K562 (cell line): ENCODE results near the gene POLA1. TPM values are rescaled to one million over a fixed set of nuclear protein-coding genes. Genes with fewer than 3 reads are reported as not detected.
A peak's percentile ranks its signal among the peaks of the same experiment; 100 is the strongest.

Experiments
- ATAC-seq: fragments of 200-7000 bp; cut with Tn5 transposase; 3 replicates; pipeline ENCODE4 v1.9.1; 2020; ENCODE audit warnings: moderate library complexity
- BruUV-seq: library from RNA; stranded (reverse); fragments of 400-500 nt; replicated peaks from 2 replicates; lab custom pipeline; 2021; lab: Mats Ljungman, UMichigan
- CTCF ChIA-PET: fragments of 300-600 bp; formaldehyde crosslinking; extraction: SDS; loops from one replicate; lab custom pipeline; 2021; ENCODE audit warnings: low intra/inter-chr PET ratio; lab: Yijun Ruan, JAX
- POLR2A ChIA-PET: fragments of 300-600, 350-650 bp; sonication (Branson Sonifier 250); formaldehyde crosslinking; extraction: SDS; loops from one replicate; lab custom pipeline; 2021; ENCODE audit warnings: antibody characterized with exemption, inconsistent platforms; lab: Yijun Ruan, JAX
- DNase-seq, 4 experiments: peaks; one replicate each; pipeline versions ENCODE4 v3.0.0 to v3.0.0-alpha.2; 2011 to 2018; ENCODE audit warnings: low spot score in 3 of 4, mixed read lengths in 3 of 4; ENCODE audit errors: extremely low read depth in 1 of 4
- FAIRE-seq: peaks from 2 replicates; lab custom pipeline; 2011; peaks lifted over from hg19 to GRCh38; lab: Jason Lieb, UNC
- H2AFZ ChIP-seq: 2 replicates; pipeline ENCODE4 v1.6.0; 2011; ENCODE audit warnings: low read depth, low read length, control low read depth, inconsistent platforms
- H3K27ac ChIP-seq: fragments of 200-600 bp; 3 replicates; pipeline ENCODE4 v1.8.0; 2011; ENCODE audit warnings: low read depth, mild to moderate bottlenecking, control low read depth, inconsistent platforms, low read length, moderate library complexity, mixed read lengths; ENCODE audit errors: extremely low read depth
- H3K27me3 ChIP-seq, 2 experiments: fragments of 300-600 bp in 1 of 2; 2 replicates in 1 of 2; 3 replicates in 1 of 2; pipeline versions ENCODE4 v1.6.0 to v1.8.0; 2011; ENCODE audit warnings: inconsistent platforms in 2 of 2, low read length in 2 of 2, mild to moderate bottlenecking in 1 of 2, mixed read lengths in 1 of 2, moderate library complexity in 1 of 2; ENCODE audit not compliant: control insufficient read depth in 2 of 2, insufficient read depth in 2 of 2
- H3K36me3 ChIP-seq: fragments of 300-600 bp; 3 replicates; pipeline ENCODE4 v1.8.0; 2011; ENCODE audit warnings: mild to moderate bottlenecking, low read length, inconsistent platforms; ENCODE audit not compliant: control insufficient read depth, insufficient read depth
- H3K4me1 ChIP-seq, 2 experiments: fragments of 200-600 bp in 1 of 2; replicated peaks in 1 of 2; 2 replicates in 1 of 2; 3 replicates in 1 of 2; pipeline versions ENCODE4 v1.5.1 to v1.8.0; 2011; ENCODE audit warnings: inconsistent platforms in 2 of 2, low read length in 2 of 2, mild to moderate bottlenecking in 1 of 2, mixed read lengths in 1 of 2, moderate library complexity in 1 of 2; ENCODE audit not compliant: control insufficient read depth in 2 of 2, insufficient read depth in 2 of 2
- H3K4me2 ChIP-seq: 2 replicates; pipeline ENCODE4 v1.6.1; 2011; ENCODE audit warnings: low read length, control low read depth, inconsistent platforms, mixed read lengths; ENCODE audit not compliant: insufficient read depth
- H3K4me3 ChIP-seq: fragments of 200-600 bp; sonication (generic), shearing (Covaris generic); 2 replicates; pipeline ENCODE4 v1.5.1; 2016; ENCODE audit warnings: control low read depth, inconsistent platforms
- H3K79me2 ChIP-seq: fragments of 200-600 bp; 3 replicates; pipeline ENCODE4 v1.8.0; 2011; ENCODE audit warnings: low read length, inconsistent platforms; ENCODE audit not compliant: control insufficient read depth, insufficient read depth
- H3K9ac ChIP-seq, 2 experiments: 2 replicates each; pipeline versions ENCODE4 v1.6.0 to v1.6.1; 2011; ENCODE audit warnings: low read depth in 2 of 2, low read length in 2 of 2, control low read depth in 1 of 2, inconsistent platforms in 1 of 2, mild to moderate bottlenecking in 1 of 2, mixed read lengths in 1 of 2; ENCODE audit not compliant: insufficient read depth in 1 of 2
- H3K9me1 ChIP-seq: one replicate; pipeline ENCODE4 v1.6.0; 2011; ENCODE audit warnings: inconsistent platforms, mild to moderate bottlenecking, low read length, moderate library complexity; ENCODE audit not compliant: control insufficient read depth, insufficient read depth
- H3K9me3 ChIP-seq: replicated peaks from 2 replicates; pipeline ENCODE4 v1.5.1; 2011; ENCODE audit warnings: low read depth, low read length, inconsistent platforms; ENCODE audit not compliant: control insufficient read depth, insufficient read depth
- H4K20me1 ChIP-seq: replicated peaks from 2 replicates; pipeline ENCODE4 v1.6.1; 2011; ENCODE audit warnings: low read length, inconsistent platforms, mixed read lengths; ENCODE audit not compliant: control insufficient read depth, insufficient read depth
- ARID1B ChIP-seq: fragments of 450-650 bp; IDR thresholded peaks from 2 replicates; pipeline ENCODE4 v1.6.1; 2016; ENCODE audit warnings: antibody characterized with exemption, mild to moderate bottlenecking, inconsistent platforms
- CBFA2T3 ChIP-seq: fragments of 450-650 bp; IDR thresholded peaks from 2 replicates; pipeline ENCODE4 v1.6.1; 2017
- CBX1 ChIP-seq: sonication (generic); IDR thresholded peaks from 2 replicates; pipeline ENCODE4 v1.6.1; 2016; ENCODE audit warnings: antibody characterized with exemption, low read depth, mild to moderate bottlenecking
- DNMT1 ChIP-seq: fragments of 450-650 bp; IDR thresholded peaks from 2 replicates; pipeline ENCODE4 v1.6.1; 2016; ENCODE audit warnings: antibody characterized with exemption, mild to moderate bottlenecking
- GATA2 ChIP-seq: sonication (generic); formaldehyde crosslinking; IDR thresholded peaks from 2 replicates; pipeline ENCODE4 v1.4.0; 2020; ENCODE audit warnings: mild to moderate bottlenecking, missing genetic modification reagents
- HDAC6 ChIP-seq: IDR thresholded peaks from 2 replicates; pipeline ENCODE4 v1.6.1; 2012; ENCODE audit warnings: low read depth, mild to moderate bottlenecking, control low read depth, inconsistent platforms, low read length, moderate library complexity
- MEF2D ChIP-seq: conservative IDR thresholded peaks from 2 replicates; pipeline ENCODE4 v1.6.1; 2016; ENCODE audit warnings: low read depth, missing genetic modification characterization, missing compliant biosample characterization
- PHF8 ChIP-seq: fragments of 200-600 bp; sonication (generic); IDR thresholded peaks from 2 replicates; pipeline ENCODE4 v1.6.1; 2012; ENCODE audit warnings: mixed run types, mild to moderate bottlenecking, inconsistent platforms, low read length, moderate library complexity, borderline replicate concordance
- SMARCA5 ChIP-seq: fragments of 450-650 bp; IDR thresholded peaks from 2 replicates; pipeline ENCODE4 v1.6.1; 2016
- SRSF7 ChIP-seq: fragments of 200-400 bp; formaldehyde crosslinking; optimal IDR thresholded peaks from 2 replicates; pipeline ENCODE3; 2017; ENCODE audit warnings: mild to moderate bottlenecking, low read depth, low read length
- TCF7 ChIP-seq: sonication (generic); IDR thresholded peaks from 2 replicates; pipeline ENCODE4 v1.6.1; 2016; ENCODE audit warnings: antibody characterized with exemption, borderline replicate concordance
- ZSCAN32 ChIP-seq: fragments of 450-650 bp; formaldehyde crosslinking; IDR thresholded peaks from 2 replicates; pipeline ENCODE4 v1.4.0; 2020; ENCODE audit warnings: mild to moderate bottlenecking, moderate library complexity
- WGBS: fragments of 100-300 bp; shearing (Covaris generic); methylation state at CpG from one replicate; pipeline ENCODE4 v1.1.6; 2016; ENCODE audit warnings: low coverage, mixed read lengths; ENCODE audit not compliant: insufficient coverage; ENCODE audit errors: missing lambda C conversion rate; 5-methylcytosine and 5-hydroxymethylcytosine counted together
- in situ Hi-C: fragments of 300-500 bp; cut with MboI; formaldehyde crosslinking; loops from 4 replicates; pipeline ENCODE4 v1.15.0; 2018; ENCODE audit warnings: inconsistent platforms, mixed read lengths
- intact Hi-C: fragments of 100-400 bp; cut with micrococcal nuclease; formaldehyde crosslinking; loops from 2 replicates; pipeline ENCODE4 v1.14.2; 2022
- polyA plus RNA-seq, 8 experiments: library from polyadenylated mRNA; depleted of rRNA in 4 of 8; stranded (reverse) in 5 of 8; unstranded in 3 of 8; fragments of >200 nt; fragmentation: Nextera tagmentation in 2 of 8; fragmentation: Illumina TruSeq in 1 of 8; extraction: Ambion mirVana in 2 of 8; extraction: Trizol in 1 of 8; gene quantifications; 2 replicates each; pipeline versions ENCODE4 v1.2.1 to v1.2.3, GENCODE V29; 2011 to 2014; ENCODE audit warnings: inconsistent platforms in 1 of 8, missing spikeins in 1 of 8
- total RNA-seq, 7 experiments: library from RNA; depleted of rRNA in 6 of 7; stranded (reverse); fragments of >200 nt in 6 of 7; fragmentation: Illumina TruSeq in 2 of 7; extraction: Trizol in 2 of 7; gene quantifications; 2 replicates each; pipeline versions ENCODE4 v1.2.1 to v1.2.3, GENCODE V29; 2011 to 2021; ENCODE audit warnings: low replicate concordance in 1 of 7
- TF ChIP-seq, protein P1 (sequence below): sonication (generic); formaldehyde crosslinking; IDR thresholded peaks from 2 replicates; pipeline ENCODE4 v1.8.0; 2022; ENCODE audit warnings: missing genetic modification reagents, mild to moderate bottlenecking, borderline replicate concordance
- TF ChIP-seq, protein P2 (sequence below), 2 experiments: fragments of 450-650 bp; IDR thresholded peaks; 2 replicates each; pipeline ENCODE4 v1.6.1; 2016; ENCODE audit warnings: mild to moderate bottlenecking in 2 of 2, borderline replicate concordance in 1 of 2, low read depth in 1 of 2, moderate library complexity in 1 of 2

Gene POLA1
- total and polyA plus RNA-seq, 9 of the 15 experiments (the other 6 are each of a cell fraction or from before 2014, with no cell fraction given), result 8.6 to 48.4 (median 27.4) TPM

DNA sequence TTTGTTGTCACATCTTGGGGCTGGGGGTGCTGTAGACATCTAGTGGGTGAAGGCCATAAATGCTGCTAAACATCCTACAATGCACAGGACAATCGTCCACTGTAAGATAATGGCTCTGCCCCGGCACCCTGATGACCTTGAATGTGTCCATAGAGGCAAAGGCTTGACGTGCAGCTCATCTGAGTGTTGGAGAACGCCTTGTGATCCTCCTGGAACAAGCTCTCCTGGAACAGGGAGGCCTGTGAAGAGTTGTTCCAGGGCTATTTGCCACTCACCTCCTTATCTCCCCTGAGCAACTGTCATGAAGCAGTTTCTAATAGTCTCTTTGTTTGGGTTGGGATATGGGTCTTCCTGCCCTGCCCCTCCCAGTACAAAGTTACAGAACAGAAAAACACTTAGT lies 31.4 kb upstream of the POLA1 start:
- Histone ChIP-seq H3K9me1 (no peaks in the 10 kb centered on the region), H2AFZ (peak overlapping the region; percentile 68; the same call in 1 of the 2 replicates), H3K4me2 (peak overlapping the region; percentile 24; the same call in 1 of the 2 replicates), H3K4me3 (no peak overlapping the region), H3K79me2 (no peaks in the 10 kb centered on the region), H3K27ac (no peak overlapping the region), H4K20me1 (no peaks in the 10 kb centered on the region), H3K4me1 (no peaks in the 10 kb centered on the region; a peak in 1 of 5 replicates), H3K9ac (no peak overlapping the region), H3K36me3 (no peaks in the 10 kb centered on the region), H3K9me3 (no peaks in the 10 kb centered on the region), H3K27me3 (no peaks in the 10 kb centered on the region)
- no TSS peak for BruUV-seq
- intact Hi-C loops (no loop called here), in situ Hi-C loops (no loop called here)
- FAIRE-seq (peak; percentile 6), DNase-seq (peak in 2 of 4 experiments; percentile 17 to 27), ATAC-seq (peak; percentile 70)
- ChIA-PET POLR2A (interaction anchor here (1.0 to 1.1 kb wide), 2 partner anchors 12 to 30 kb away, joined by 3 read pairs; no protein-coding TSS in a partner anchor), CTCF (no interaction called here)
- WGBS, result 2% methylated on average over 4 of the region's 4 CpGs
- no peak for TF ChIP-seq SRSF7
- no peak for TF ChIP-seq SMARCA5
- no peak for TF ChIP-seq ZSCAN32
- no peak for TF ChIP-seq MEF2D (tag)
- TF ChIP-seq, protein P1, sequence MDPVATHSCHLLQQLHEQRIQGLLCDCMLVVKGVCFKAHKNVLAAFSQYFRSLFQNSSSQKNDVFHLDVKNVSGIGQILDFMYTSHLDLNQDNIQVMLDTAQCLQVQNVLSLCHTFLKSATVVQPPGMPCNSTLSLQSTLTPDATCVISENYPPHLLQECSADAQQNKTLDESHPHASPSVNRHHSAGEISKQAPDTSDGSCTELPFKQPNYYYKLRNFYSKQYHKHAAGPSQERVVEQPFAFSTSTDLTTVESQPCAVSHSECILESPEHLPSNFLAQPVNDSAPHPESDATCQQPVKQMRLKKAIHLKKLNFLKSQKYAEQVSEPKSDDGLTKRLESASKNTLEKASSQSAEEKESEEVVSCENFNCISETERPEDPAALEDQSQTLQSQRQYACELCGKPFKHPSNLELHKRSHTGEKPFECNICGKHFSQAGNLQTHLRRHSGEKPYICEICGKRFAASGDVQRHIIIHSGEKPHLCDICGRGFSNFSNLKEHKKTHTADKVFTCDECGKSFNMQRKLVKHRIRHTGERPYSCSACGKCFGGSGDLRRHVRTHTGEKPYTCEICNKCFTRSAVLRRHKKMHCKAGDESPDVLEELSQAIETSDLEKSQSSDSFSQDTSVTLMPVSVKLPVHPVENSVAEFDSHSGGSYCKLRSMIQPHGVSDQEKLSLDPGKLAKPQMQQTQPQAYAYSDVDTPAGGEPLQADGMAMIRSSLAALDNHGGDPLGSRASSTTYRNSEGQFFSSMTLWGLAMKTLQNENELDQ (CRISPR knock-in tag), result no peak
- TF ChIP-seq, protein P2, sequence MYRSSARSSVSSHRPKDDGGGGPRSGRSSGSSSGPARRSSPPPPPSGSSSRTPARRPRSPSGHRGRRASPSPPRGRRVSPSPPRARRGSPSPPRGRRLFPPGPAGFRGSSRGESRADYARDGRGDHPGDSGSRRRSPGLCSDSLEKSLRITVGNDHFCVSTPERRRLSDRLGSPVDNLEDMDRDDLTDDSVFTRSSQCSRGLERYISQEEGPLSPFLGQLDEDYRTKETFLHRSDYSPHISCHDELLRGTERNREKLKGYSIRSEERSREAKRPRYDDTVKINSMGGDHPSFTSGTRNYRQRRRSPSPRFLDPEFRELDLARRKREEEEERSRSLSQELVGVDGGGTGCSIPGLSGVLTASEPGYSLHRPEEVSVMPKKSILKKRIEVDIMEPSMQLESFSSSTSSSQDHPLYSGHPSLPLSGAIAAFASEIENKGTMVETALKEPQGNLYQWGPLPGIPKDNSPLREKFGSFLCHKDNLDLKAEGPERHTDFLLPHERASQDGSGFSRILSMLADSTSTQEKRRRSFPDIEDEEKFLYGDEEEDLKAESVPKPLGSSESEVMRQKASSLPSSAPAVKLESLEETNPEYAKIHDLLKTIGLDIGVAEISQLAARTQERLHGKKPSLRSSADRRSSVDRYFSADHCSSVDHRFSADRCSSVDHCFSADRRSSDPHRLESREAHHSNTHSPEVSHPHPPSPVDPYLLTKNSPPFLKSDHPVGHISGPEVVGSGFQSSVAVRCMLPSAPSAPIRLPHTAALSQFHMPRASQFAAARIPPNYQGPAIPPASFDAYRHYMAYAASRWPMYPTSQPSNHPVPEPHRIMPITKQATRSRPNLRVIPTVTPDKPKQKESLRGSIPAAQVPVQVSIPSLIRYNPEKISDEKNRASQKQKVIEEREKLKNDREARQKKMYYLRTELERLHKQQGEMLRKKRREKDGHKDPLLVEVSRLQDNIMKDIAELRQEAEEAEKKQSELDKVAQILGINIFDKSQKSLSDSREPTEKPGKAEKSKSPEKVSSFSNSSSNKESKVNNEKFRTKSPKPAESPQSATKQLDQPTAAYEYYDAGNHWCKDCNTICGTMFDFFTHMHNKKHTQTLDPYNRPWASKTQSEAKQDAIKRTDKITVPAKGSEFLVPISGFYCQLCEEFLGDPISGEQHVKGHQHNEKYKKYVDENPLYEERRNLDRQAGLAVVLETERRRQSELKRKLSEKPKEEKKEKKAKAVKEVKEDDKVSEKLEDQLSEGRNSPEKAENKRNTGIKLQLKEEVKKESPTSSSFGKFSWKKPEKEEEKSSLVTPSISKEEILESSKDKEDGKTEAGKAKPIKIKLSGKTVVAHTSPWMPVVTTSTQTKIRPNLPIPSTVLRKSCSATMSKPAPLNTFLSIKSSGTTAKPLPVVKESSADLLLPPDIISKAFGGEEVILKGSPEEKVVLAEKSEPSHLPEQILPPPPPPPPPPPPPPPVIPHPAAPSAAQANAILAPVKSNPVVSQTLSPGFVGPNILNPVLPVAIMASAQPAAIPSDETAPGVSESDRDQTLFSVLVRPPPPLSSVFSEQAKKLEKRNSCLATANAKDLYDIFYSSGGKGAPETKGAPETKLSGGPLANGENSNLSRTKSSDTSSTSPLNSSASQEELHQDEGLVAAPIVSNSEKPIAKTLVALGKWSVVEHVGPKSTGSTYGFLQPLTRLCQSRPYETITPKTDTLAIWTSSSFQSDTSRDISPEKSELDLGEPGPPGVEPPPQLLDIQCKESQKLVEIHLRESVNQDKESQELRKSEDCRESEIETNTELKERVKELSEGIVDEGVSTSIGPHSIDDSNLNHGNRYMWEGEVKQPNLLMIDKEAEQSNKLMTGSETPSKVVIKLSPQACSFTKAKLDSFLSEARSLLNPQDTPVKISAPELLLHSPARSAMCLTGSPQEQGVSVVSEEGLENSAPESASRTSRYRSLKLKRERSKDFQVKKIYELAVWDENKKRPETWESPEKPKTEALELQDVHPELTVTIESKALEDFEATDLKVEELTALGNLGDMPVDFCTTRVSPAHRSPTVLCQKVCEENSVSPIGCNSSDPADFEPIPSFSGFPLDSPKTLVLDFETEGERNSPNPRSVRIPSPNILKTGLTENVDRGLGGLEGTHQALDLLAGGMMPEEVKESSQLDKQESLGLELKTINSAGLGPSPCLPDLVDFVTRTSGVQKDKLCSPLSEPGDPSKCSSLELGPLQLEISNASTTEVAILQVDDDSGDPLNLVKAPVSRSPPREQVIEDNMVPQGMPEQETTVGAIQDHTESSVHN (IDR thresholded peaks at IDR 0.05; ENCODE audit: borderline replicate concordance in 1 of 2, low read depth in 1 of 2), result no peak
- TF ChIP-seq HDAC6, result no peak
- TF ChIP-seq GATA2 (CRISPR knock-in tag), result no peak
- TF ChIP-seq DNMT1, result no peak
- TF ChIP-seq ARID1B, result peak; percentile 48
- TF ChIP-seq TCF7, result no peak
- TF ChIP-seq CBX1, result no peak
- no peak for TF ChIP-seq PHF8
- peak; percentile 33 for TF ChIP-seq CBFA2T3
